WTC11 (cell line): Measurements from ENCODE around the gene DGCR8. TPM values are rescaled to one million over a fixed set of nuclear protein-coding genes. Genes with fewer than 3 reads are reported as not detected.

Experiments used
- ATAC-seq: fragments of 200-7000 bp; cut with Tn5 transposase; 2 replicates; pipeline ENCODE4 v1.10.0; 2021; ENCODE audit warnings: mild to moderate bottlenecking, moderate library complexity
- CTCF ChIA-PET: fragments of 300-600 bp; sonication (Branson Sonifier 250); formaldehyde crosslinking; loops from one replicate; lab custom pipeline; 2021; ENCODE audit warnings: antibody characterized with exemption; lab: Charles Lee
- POLR2A ChIA-PET: fragments of 350-600 bp; sonication (Branson Sonifier 250); formaldehyde crosslinking; loops from one replicate; lab custom pipeline; 2021; ENCODE audit warnings: antibody characterized with exemption; lab: Charles Lee
- DNase-seq: peaks from one replicate; pipeline ENCODE4 v3.0.0; 2021; ENCODE audit warnings: low spot score
- H3K27ac Mint-ChIP-seq: 2 replicates; pipeline ENCODE4 v1.8.0; 2021; ENCODE audit warnings: mixed read lengths
- H3K27me3 Mint-ChIP-seq: 2 replicates; pipeline ENCODE4 v1.8.0; 2021; ENCODE audit warnings: low read depth, mild to moderate bottlenecking, moderate library complexity, mixed read lengths
- H3K36me3 Mint-ChIP-seq: 2 replicates; pipeline ENCODE4 v1.8.0; 2021; ENCODE audit warnings: mixed read lengths
- H3K4me1 Mint-ChIP-seq: 2 replicates; pipeline ENCODE4 v1.8.0; 2022; ENCODE audit warnings: mixed read lengths
- H3K4me3 Mint-ChIP-seq: 2 replicates; pipeline ENCODE4 v1.8.0; 2021; ENCODE audit warnings: mild to moderate bottlenecking, moderate library complexity, mixed read lengths
- H3K9me3 Mint-ChIP-seq: 2 replicates; pipeline ENCODE4 v1.8.0; 2021; ENCODE audit warnings: mixed read lengths
- CBFB ChIP-seq: sonication (generic); formaldehyde crosslinking; IDR thresholded peaks from 2 replicates; pipeline ENCODE4 v1.8.1; 2022; ENCODE audit warnings: mild to moderate bottlenecking, low read depth, missing genetic modification reagents
- GRHL2 ChIP-seq: fragments of 250-450 bp; sonication (Bioruptor Pico); IDR thresholded peaks from 2 replicates; pipeline ENCODE4 v1.8.0; 2022; ENCODE audit warnings: mild to moderate bottlenecking, moderate library complexity; ENCODE audit not compliant: insufficient replicate concordance, severe bottlenecking
- JAZF1 ChIP-seq: fragments of 250-450 bp; sonication (Bioruptor Pico); IDR thresholded peaks from 2 replicates; pipeline ENCODE4 v1.9.0; 2021; ENCODE audit warnings: moderate library complexity, mild to moderate bottlenecking, inconsistent platforms
- MYBL2 ChIP-seq: sonication (generic); formaldehyde crosslinking; IDR thresholded peaks from 2 replicates; pipeline ENCODE4 v1.8.1; 2023; ENCODE audit warnings: mild to moderate bottlenecking, moderate library complexity, missing genetic modification reagents
- NR1H2 ChIP-seq: sonication (generic); formaldehyde crosslinking; IDR thresholded peaks from 2 replicates; pipeline ENCODE4 v1.9.0; 2021; ENCODE audit warnings: mild to moderate bottlenecking, moderate library complexity, missing genetic modification reagents
- NR3C1 ChIP-seq: sonication (generic); formaldehyde crosslinking; conservative IDR thresholded peaks from 2 replicates; pipeline ENCODE4 v1.8.1; 2023; ENCODE audit warnings: low read depth, mild to moderate bottlenecking, missing genetic modification reagents
- PRRX2 ChIP-seq: fragments of 250-450 bp; sonication (Bioruptor Pico); IDR thresholded peaks from 2 replicates; pipeline ENCODE4 v1.8.0; 2021; ENCODE audit warnings: mild to moderate bottlenecking
- SOX15 ChIP-seq: fragments of 250-450 bp; sonication (Bioruptor Pico); IDR thresholded peaks from 2 replicates; pipeline ENCODE4 v1.9.0; 2021; ENCODE audit warnings: mild to moderate bottlenecking
- TEAD4 ChIP-seq: sonication (generic); formaldehyde crosslinking; IDR thresholded peaks from 2 replicates; pipeline ENCODE4 v1.8.0; 2022; ENCODE audit warnings: mild to moderate bottlenecking, missing genetic modification reagents
- ZNF219 ChIP-seq: sonication (generic); formaldehyde crosslinking; IDR thresholded peaks from 2 replicates; pipeline ENCODE4 v1.8.0; 2023; ENCODE audit warnings: missing genetic modification reagents, mild to moderate bottlenecking, borderline replicate concordance
- ZNF232 ChIP-seq: sonication (generic); formaldehyde crosslinking; IDR thresholded peaks from 2 replicates; pipeline ENCODE4 v1.8.0; 2022; ENCODE audit warnings: mild to moderate bottlenecking, missing genetic modification reagents
- total RNA-seq: library from RNA; stranded (reverse); gene quantifications from 3 replicates; pipeline ENCODE4 v1.2.3, GENCODE V29; 2021
- TF ChIP-seq, protein P1 (sequence below): sonication (generic); formaldehyde crosslinking; IDR thresholded peaks from 2 replicates; pipeline ENCODE4 v1.8.1; 2023; ENCODE audit warnings: mild to moderate bottlenecking, missing genetic modification reagents, borderline replicate concordance
- TF ChIP-seq, protein P2 (sequence below): sonication (generic); formaldehyde crosslinking; IDR thresholded peaks from 2 replicates; pipeline ENCODE4 v1.8.0; 2022; ENCODE audit warnings: mild to moderate bottlenecking, missing genetic modification reagents
- TF ChIP-seq, protein P3 (sequence below): sonication (generic); formaldehyde crosslinking; IDR thresholded peaks from 2 replicates; pipeline ENCODE4 v1.8.1; 2023; ENCODE audit warnings: mild to moderate bottlenecking, missing genetic modification reagents, moderate library complexity
- TF ChIP-seq, protein P4 (sequence below): fragments of 250-450 bp; sonication (Bioruptor Pico); conservative IDR thresholded peaks from 2 replicates; pipeline ENCODE4 v1.9.0; 2021; ENCODE audit warnings: mild to moderate bottlenecking
- TF ChIP-seq, protein P5 (sequence below): fragments of 250-450 bp; sonication (Bioruptor Pico); IDR thresholded peaks from 2 replicates; pipeline ENCODE4 v1.8.0; 2021; ENCODE audit warnings: mild to moderate bottlenecking
- TF ChIP-seq, protein P6 (sequence below): sonication (generic); formaldehyde crosslinking; IDR thresholded peaks from 2 replicates; pipeline ENCODE4 v1.8.0; 2022; ENCODE audit warnings: mild to moderate bottlenecking, missing genetic modification reagents
- TF ChIP-seq, protein P7 (sequence below): sonication (generic); formaldehyde crosslinking; IDR thresholded peaks from 2 replicates; pipeline ENCODE4 v1.8.0; 2023; ENCODE audit warnings: missing genetic modification reagents, mild to moderate bottlenecking, borderline replicate concordance

Gene DGCR8
- total RNA-seq, 1 experiment from 2014 or later: 55.0 TPM

DNA sequence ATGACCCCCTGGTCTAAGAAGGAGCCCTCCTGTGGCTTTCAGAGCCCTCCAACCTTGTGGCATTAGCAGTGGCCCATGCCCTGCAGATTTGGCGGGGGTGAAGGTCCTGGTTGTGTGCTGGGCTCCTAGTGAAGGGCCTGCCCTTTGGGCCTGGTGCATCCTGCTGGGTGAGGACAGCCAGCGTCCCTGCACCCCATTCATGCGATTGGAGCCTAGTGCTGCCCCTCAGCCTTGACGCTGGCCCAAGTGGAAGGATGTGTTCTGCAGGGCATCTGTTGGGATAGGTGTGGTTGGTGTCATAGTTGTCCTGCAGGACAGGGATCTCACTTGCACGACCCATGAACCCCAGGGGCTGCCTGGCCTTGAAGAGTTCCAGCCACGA, 28.1 kb upstream of the DGCR8 start:
- ChIA-PET POLR2A (no interaction called here), CTCF (interaction anchor here (0.8 kb wide), 1 partner anchor 12 kb away, joined by 3 read pairs; no protein-coding TSS in a partner anchor)
- ATAC-seq (no peak), DNase-seq (no peak)
- TF ChIP-seq MYBL2 (no peak), ZNF219 (no peak), NR3C1 (CRISPR knock-in tag) (no peak), NR1H2 (no peak), JAZF1 (CRISPR knock-in tag) (no peak), PRRX2 (CRISPR knock-in tag) (no peak), SOX15 (CRISPR knock-in tag) (no peak), GRHL2 (no peak), ZNF232 (CRISPR knock-in tag) (no peak), TEAD4 (no peak), CBFB (CRISPR knock-in tag) (no peak)
- TF ChIP-seq, protein P1, sequence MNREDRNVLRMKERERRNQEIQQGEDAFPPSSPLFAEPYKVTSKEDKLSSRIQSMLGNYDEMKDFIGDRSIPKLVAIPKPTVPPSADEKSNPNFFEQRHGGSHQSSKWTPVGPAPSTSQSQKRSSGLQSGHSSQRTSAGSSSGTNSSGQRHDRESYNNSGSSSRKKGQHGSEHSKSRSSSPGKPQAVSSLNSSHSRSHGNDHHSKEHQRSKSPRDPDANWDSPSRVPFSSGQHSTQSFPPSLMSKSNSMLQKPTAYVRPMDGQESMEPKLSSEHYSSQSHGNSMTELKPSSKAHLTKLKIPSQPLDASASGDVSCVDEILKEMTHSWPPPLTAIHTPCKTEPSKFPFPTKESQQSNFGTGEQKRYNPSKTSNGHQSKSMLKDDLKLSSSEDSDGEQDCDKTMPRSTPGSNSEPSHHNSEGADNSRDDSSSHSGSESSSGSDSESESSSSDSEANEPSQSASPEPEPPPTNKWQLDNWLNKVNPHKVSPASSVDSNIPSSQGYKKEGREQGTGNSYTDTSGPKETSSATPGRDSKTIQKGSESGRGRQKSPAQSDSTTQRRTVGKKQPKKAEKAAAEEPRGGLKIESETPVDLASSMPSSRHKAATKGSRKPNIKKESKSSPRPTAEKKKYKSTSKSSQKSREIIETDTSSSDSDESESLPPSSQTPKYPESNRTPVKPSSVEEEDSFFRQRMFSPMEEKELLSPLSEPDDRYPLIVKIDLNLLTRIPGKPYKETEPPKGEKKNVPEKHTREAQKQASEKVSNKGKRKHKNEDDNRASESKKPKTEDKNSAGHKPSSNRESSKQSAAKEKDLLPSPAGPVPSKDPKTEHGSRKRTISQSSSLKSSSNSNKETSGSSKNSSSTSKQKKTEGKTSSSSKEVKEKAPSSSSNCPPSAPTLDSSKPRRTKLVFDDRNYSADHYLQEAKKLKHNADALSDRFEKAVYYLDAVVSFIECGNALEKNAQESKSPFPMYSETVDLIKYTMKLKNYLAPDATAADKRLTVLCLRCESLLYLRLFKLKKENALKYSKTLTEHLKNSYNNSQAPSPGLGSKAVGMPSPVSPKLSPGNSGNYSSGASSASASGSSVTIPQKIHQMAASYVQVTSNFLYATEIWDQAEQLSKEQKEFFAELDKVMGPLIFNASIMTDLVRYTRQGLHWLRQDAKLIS (CRISPR knock-in tag): no peak
- TF ChIP-seq, protein P2, sequence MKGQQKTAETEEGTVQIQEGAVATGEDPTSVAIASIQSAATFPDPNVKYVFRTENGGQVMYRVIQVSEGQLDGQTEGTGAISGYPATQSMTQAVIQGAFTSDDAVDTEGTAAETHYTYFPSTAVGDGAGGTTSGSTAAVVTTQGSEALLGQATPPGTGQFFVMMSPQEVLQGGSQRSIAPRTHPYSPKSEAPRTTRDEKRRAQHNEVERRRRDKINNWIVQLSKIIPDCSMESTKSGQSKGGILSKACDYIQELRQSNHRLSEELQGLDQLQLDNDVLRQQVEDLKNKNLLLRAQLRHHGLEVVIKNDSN (CRISPR knock-in tag): no peak
- TF ChIP-seq, protein P3, sequence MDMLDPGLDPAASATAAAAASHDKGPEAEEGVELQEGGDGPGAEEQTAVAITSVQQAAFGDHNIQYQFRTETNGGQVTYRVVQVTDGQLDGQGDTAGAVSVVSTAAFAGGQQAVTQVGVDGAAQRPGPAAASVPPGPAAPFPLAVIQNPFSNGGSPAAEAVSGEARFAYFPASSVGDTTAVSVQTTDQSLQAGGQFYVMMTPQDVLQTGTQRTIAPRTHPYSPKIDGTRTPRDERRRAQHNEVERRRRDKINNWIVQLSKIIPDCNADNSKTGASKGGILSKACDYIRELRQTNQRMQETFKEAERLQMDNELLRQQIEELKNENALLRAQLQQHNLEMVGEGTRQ (CRISPR knock-in tag): no peak
- TF ChIP-seq, protein P4, sequence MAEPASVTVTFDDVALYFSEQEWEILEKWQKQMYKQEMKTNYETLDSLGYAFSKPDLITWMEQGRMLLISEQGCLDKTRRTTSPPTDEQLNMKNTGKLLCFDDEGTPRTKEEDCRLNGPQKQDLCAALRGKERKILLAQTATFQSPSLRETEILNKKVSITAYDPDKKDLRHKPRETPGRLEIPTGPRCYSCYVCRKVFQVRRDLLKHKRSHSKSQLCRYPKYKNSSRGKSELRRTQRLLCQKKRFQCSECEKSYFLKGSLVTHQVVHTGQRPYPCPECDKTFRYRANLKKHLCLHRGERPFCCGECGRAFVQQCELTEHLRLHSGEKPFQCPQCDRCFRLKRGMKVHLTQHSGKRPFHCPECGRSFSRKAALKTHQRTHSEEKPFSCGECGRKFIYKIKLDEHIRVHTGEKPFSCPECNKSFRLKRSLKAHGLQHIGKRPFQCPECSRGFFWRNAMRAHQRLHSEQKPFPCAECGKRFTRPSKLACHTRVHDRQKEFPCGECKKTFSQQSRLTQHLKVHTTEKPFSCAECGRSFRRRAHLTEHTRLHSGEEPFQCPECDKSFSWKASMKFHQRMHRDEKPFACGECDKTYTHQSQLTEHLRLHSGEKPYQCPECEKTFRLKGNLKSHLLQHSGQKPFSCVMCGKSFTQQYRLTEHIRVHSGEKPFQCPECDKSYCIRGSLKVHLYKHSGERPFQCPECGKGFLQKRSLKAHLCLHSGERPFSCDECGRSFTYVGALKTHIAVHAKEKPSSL (CRISPR knock-in tag): no peak
- TF ChIP-seq, protein P5, sequence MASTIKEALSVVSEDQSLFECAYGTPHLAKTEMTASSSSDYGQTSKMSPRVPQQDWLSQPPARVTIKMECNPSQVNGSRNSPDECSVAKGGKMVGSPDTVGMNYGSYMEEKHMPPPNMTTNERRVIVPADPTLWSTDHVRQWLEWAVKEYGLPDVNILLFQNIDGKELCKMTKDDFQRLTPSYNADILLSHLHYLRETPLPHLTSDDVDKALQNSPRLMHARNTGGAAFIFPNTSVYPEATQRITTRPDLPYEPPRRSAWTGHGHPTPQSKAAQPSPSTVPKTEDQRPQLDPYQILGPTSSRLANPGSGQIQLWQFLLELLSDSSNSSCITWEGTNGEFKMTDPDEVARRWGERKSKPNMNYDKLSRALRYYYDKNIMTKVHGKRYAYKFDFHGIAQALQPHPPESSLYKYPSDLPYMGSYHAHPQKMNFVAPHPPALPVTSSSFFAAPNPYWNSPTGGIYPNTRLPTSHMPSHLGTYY (CRISPR knock-in tag): no peak
- TF ChIP-seq, protein P6, sequence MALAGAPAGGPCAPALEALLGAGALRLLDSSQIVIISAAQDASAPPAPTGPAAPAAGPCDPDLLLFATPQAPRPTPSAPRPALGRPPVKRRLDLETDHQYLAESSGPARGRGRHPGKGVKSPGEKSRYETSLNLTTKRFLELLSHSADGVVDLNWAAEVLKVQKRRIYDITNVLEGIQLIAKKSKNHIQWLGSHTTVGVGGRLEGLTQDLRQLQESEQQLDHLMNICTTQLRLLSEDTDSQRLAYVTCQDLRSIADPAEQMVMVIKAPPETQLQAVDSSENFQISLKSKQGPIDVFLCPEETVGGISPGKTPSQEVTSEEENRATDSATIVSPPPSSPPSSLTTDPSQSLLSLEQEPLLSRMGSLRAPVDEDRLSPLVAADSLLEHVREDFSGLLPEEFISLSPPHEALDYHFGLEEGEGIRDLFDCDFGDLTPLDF (CRISPR knock-in tag): no peak
- TF ChIP-seq, protein P7, sequence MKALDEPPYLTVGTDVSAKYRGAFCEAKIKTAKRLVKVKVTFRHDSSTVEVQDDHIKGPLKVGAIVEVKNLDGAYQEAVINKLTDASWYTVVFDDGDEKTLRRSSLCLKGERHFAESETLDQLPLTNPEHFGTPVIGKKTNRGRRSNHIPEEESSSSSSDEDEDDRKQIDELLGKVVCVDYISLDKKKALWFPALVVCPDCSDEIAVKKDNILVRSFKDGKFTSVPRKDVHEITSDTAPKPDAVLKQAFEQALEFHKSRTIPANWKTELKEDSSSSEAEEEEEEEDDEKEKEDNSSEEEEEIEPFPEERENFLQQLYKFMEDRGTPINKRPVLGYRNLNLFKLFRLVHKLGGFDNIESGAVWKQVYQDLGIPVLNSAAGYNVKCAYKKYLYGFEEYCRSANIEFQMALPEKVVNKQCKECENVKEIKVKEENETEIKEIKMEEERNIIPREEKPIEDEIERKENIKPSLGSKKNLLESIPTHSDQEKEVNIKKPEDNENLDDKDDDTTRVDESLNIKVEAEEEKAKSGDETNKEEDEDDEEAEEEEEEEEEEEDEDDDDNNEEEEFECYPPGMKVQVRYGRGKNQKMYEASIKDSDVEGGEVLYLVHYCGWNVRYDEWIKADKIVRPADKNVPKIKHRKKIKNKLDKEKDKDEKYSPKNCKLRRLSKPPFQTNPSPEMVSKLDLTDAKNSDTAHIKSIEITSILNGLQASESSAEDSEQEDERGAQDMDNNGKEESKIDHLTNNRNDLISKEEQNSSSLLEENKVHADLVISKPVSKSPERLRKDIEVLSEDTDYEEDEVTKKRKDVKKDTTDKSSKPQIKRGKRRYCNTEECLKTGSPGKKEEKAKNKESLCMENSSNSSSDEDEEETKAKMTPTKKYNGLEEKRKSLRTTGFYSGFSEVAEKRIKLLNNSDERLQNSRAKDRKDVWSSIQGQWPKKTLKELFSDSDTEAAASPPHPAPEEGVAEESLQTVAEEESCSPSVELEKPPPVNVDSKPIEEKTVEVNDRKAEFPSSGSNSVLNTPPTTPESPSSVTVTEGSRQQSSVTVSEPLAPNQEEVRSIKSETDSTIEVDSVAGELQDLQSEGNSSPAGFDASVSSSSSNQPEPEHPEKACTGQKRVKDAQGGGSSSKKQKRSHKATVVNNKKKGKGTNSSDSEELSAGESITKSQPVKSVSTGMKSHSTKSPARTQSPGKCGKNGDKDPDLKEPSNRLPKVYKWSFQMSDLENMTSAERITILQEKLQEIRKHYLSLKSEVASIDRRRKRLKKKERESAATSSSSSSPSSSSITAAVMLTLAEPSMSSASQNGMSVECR (CRISPR knock-in tag): no peak
- Mint-ChIP-seq H3K4me1 (no peaks in the 10 kb centered on the region), H3K9me3 (peaks cover 14% of the 10 kb centered on the region), H3K4me3 (no peak overlapping the region), H3K27ac (no peak overlapping the region), H3K27me3 (no peaks in the 10 kb centered on the region), H3K36me3 (peaks cover 22% of the 10 kb centered on the region)
